ENCODE results near the gene PIEZO2.
"Not testable (repeated sequence)": the region's sequence is repeated elsewhere in the genome, so short reads cannot be mapped to it uniquely, and the experiment has no call there.

The PIEZO2 gene

GRCh38 chr18:10626606-10627213 is 522.7 kb downstream of the PIEZO2 start:
- DNase-seq (ENCODE audit: low read depth, low spot score) = not testable (repeated sequence)

- not testable (repeated sequence) for DNase-seq (ENCODE audit: low read depth, low spot score)
Observed at GRCh38 chr18:10623606-10624005, 525.8 kb downstream of the PIEZO2 start.

GRCh38 chr18:10622982-10623381 is 526.4 kb downstream of the PIEZO2 start:
- DNase-seq (ENCODE audit: low read depth, low spot score) = not testable (repeated sequence)

GRCh38 chr18:10620670-10621329 is 528.6 kb downstream of the PIEZO2 start:
- not testable (repeated sequence) for DNase-seq (ENCODE audit: low read depth, low spot score)

All from smooth muscle cell of the brain vasculature (primary cell).